HepG2 (cell line): Measurements from ENCODE around the gene RSPH1.

Experiments
- CREM ChIP-seq, 2 experiments: sonication (generic) in 1 of 2; formaldehyde crosslinking in 1 of 2; IDR thresholded peaks; 2 replicates each; pipeline versions ENCODE4 v1.4.0 to v1.6.1; 2016 to 2020; ENCODE audit warnings: antibody characterized with exemption in 1 of 2, mild to moderate bottlenecking in 1 of 2, missing genetic modification reagents in 1 of 2
- CTCF ChIP-seq: sonication (generic); formaldehyde crosslinking; IDR thresholded peaks from 2 replicates; pipeline ENCODE4 v1.5.0; 2020; ENCODE audit warnings: mild to moderate bottlenecking, missing genetic modification reagents, moderate library complexity
- MED1 ChIP-seq: sonication (generic); formaldehyde crosslinking; IDR thresholded peaks from 2 replicates; pipeline ENCODE4 v1.4.0; 2020; ENCODE audit warnings: missing genetic modification reagents
- MYNN ChIP-seq: sonication (generic); formaldehyde crosslinking; IDR thresholded peaks from 2 replicates; pipeline ENCODE4 v1.4.0; 2020; ENCODE audit warnings: mild to moderate bottlenecking, low read depth, missing genetic modification reagents
- POLR2AphosphoS5 ChIP-seq: IDR thresholded peaks from 2 replicates; pipeline ENCODE4 v1.6.1; 2012; ENCODE audit warnings: low read depth, low read length
- REST ChIP-seq, 2 experiments: IDR thresholded peaks; 2 replicates each; pipeline ENCODE4 v1.6.1; 2011 to 2012; ENCODE audit warnings: low read length in 2 of 2, borderline replicate concordance in 1 of 2, low read depth in 1 of 2, mild to moderate bottlenecking in 1 of 2, moderate library complexity in 1 of 2
- SUZ12 ChIP-seq: fragments of 150-350 bp; IDR thresholded peaks from 2 replicates; pipeline ENCODE4 v1.6.1; 2014; ENCODE audit warnings: low read depth, low read length
- TAF1 ChIP-seq: sonication (generic); formaldehyde crosslinking; IDR thresholded peaks from 2 replicates; pipeline ENCODE4 v1.4.0; 2020; ENCODE audit warnings: missing genetic modification reagents
- TBL1XR1 ChIP-seq: fragments of 150-350 bp; IDR thresholded peaks from 2 replicates; pipeline ENCODE4 v1.6.1; 2014; ENCODE audit warnings: borderline replicate concordance, low read length; ENCODE audit not compliant: partially characterized antibody
- ZFP90 ChIP-seq: sonication (generic); formaldehyde crosslinking; IDR thresholded peaks from 2 replicates; pipeline ENCODE4 v1.8.0; 2022; ENCODE audit warnings: missing genetic modification reagents, mild to moderate bottlenecking, inconsistent platforms, borderline replicate concordance
- ZNF30 ChIP-seq: sonication (generic); formaldehyde crosslinking; IDR thresholded peaks from 2 replicates; pipeline ENCODE4 v1.5.0; 2020; ENCODE audit warnings: mild to moderate bottlenecking, missing genetic modification reagents
- ZNF577 ChIP-seq: sonication (generic); formaldehyde crosslinking; IDR thresholded peaks from 2 replicates; pipeline ENCODE4 v1.4.0; 2020; ENCODE audit warnings: mild to moderate bottlenecking, low read depth, missing genetic modification reagents, borderline replicate concordance
- ZSCAN30 ChIP-seq: sonication (generic); formaldehyde crosslinking; IDR thresholded peaks from 2 replicates; pipeline ENCODE4 v1.5.0; 2020; ENCODE audit warnings: mild to moderate bottlenecking, missing genetic modification reagents

GRCh38 chr21:42437786-42438185, 58.2 kb downstream of the RSPH1 start:
- TF ChIP-seq MED1 (CRISPR knock-in tag) (no peak), ZFP90 (CRISPR knock-in tag) (no peak), POLR2AphosphoS5 (no peak), ZNF30 (CRISPR knock-in tag) (no peak), CREM (IDR thresholded peaks at IDR 0.05) (no peak), CREM (CRISPR knock-in tag; IDR thresholded peaks at IDR 0.05) (no peak), TAF1 (CRISPR knock-in tag) (no peak), ZSCAN30 (CRISPR knock-in tag) (no peak), REST (IDR thresholded peaks at IDR 0.05; ENCODE audit: borderline replicate concordance in 1 of 2, low read depth in 1 of 2, low read length in 2 of 2) (peak; percentile 81 to 93), ZNF577 (CRISPR knock-in tag) (no peak), TBL1XR1 (no peak), MYNN (CRISPR knock-in tag) (no peak), SUZ12 (no peak), CTCF (CRISPR knock-in tag) (no peak)
